GM12878 (cell line): ENCODE data around the gene DDX54. TPM values are rescaled to one million over a fixed set of nuclear protein-coding genes. Genes with fewer than 3 reads are reported as not detected.

Experiments used
- BCL11A ChIP-seq: IDR thresholded peaks from 2 replicates; pipeline ENCODE4 v1.6.1; 2011; ENCODE audit warnings: low read depth, low read length
- CBFB ChIP-seq: IDR thresholded peaks from 2 replicates; pipeline ENCODE4 v1.6.1; 2016; ENCODE audit warnings: antibody characterized with exemption, low read depth
- CHD1 ChIP-seq: IDR thresholded peaks from 2 replicates; pipeline ENCODE4 v1.6.1; 2012; ENCODE audit warnings: low read depth, low read length, improper control_type of control experiment
- CHD4 ChIP-seq: fragments of 200-600 bp; sonication (generic); IDR thresholded peaks from 2 replicates; pipeline ENCODE4 v1.6.1; 2016; ENCODE audit warnings: mild to moderate bottlenecking
- CREM ChIP-seq: IDR thresholded peaks from 2 replicates; pipeline ENCODE4 v1.6.1; 2014; ENCODE audit warnings: antibody characterized with exemption, low read depth
- GATAD2B ChIP-seq: fragments of 450-650 bp; conservative IDR thresholded peaks from 2 replicates; pipeline ENCODE4 v1.6.1; 2017; ENCODE audit warnings: low read depth, mild to moderate bottlenecking, moderate library complexity
- HCFC1 ChIP-seq: fragments of 150-350 bp; IDR thresholded peaks from 2 replicates; pipeline ENCODE4 v1.6.1; 2014; ENCODE audit warnings: low read length
- HDGF ChIP-seq: fragments of 450-650 bp; IDR thresholded peaks from 2 replicates; pipeline ENCODE4 v1.6.1; 2016; ENCODE audit warnings: antibody characterized with exemption
- IKZF2 ChIP-seq, 2 experiments: fragments of 450-650 bp; IDR thresholded peaks; 2 replicates each; pipeline ENCODE4 v1.6.1; 2017; ENCODE audit warnings: mild to moderate bottlenecking in 2 of 2, moderate library complexity in 2 of 2
- KAT2A ChIP-seq: conservative IDR thresholded peaks from 2 replicates; pipeline ENCODE4 v1.6.1; 2011; ENCODE audit warnings: low read depth, low read length; ENCODE audit not compliant: control insufficient read depth
- LARP7 ChIP-seq: fragments of 450-650 bp; IDR thresholded peaks from 2 replicates; pipeline ENCODE4 v1.6.1; 2017; ENCODE audit warnings: mild to moderate bottlenecking
- NKRF ChIP-seq: fragments of 450-650 bp; conservative IDR thresholded peaks from 2 replicates; pipeline ENCODE4 v1.6.1; 2017; ENCODE audit warnings: mild to moderate bottlenecking, moderate library complexity
- NRF1 ChIP-seq: conservative IDR thresholded peaks from 2 replicates; pipeline ENCODE4 v1.6.1; 2011; ENCODE audit warnings: mild to moderate bottlenecking, low read depth, low read length, improper control_type of control experiment
- PAX8 ChIP-seq: fragments of 450-650 bp; IDR thresholded peaks from 2 replicates; pipeline ENCODE4 v1.6.1; 2017; ENCODE audit warnings: mild to moderate bottlenecking, moderate library complexity
- PKNOX1 ChIP-seq: fragments of 450-650 bp; IDR thresholded peaks from 2 replicates; pipeline ENCODE4 v1.6.1; 2016; ENCODE audit warnings: mild to moderate bottlenecking
- RBBP5 ChIP-seq: fragments of 200-600 bp; sonication (generic); conservative IDR thresholded peaks from 2 replicates; pipeline ENCODE4 v1.6.1; 2016
- RCOR1 ChIP-seq: conservative IDR thresholded peaks from 2 replicates; pipeline ENCODE4 v1.6.1; 2012; ENCODE audit warnings: low read depth, low read length, improper control_type of control experiment
- RELB ChIP-seq: fragments of 450-650 bp; IDR thresholded peaks from 2 replicates; pipeline ENCODE4 v1.6.1; 2017; ENCODE audit warnings: low read depth, mild to moderate bottlenecking, moderate library complexity
- RFX5 ChIP-seq: IDR thresholded peaks from 2 replicates; pipeline ENCODE4 v1.6.1; 2011; ENCODE audit warnings: low read depth, low read length, improper control_type of control experiment
- RUNX3 ChIP-seq: IDR thresholded peaks from 2 replicates; pipeline ENCODE4 v1.6.1; 2012; ENCODE audit warnings: low read length, inconsistent platforms
- SIN3A ChIP-seq: IDR thresholded peaks from 2 replicates; pipeline ENCODE4 v1.6.1; 2012; ENCODE audit warnings: low read depth, low read length, improper control_type of control experiment
- TARDBP ChIP-seq: IDR thresholded peaks from 2 replicates; pipeline ENCODE4 v1.6.1; 2016; ENCODE audit warnings: borderline replicate concordance
- TCF7 ChIP-seq: IDR thresholded peaks from 2 replicates; pipeline ENCODE4 v1.6.1; 2014; ENCODE audit warnings: antibody characterized with exemption, borderline replicate concordance
- polyA plus RNA-seq, 11 experiments: library from polyadenylated mRNA; depleted of rRNA in 4 of 11; unstranded in 6 of 11; stranded (reverse) in 5 of 11; fragments of >200 nt; fragmentation: Nextera tagmentation in 4 of 11; fragmentation: Illumina TruSeq in 1 of 11; extraction: Ambion mirVana in 4 of 11; extraction: Trizol in 1 of 11; gene quantifications; 1 replicate in 1 of 11; 2 replicates in 10 of 11; pipeline versions ENCODE4 v1.2.1 to v1.2.3, GENCODE V29; 2011 to 2016; ENCODE audit warnings: inconsistent platforms in 2 of 11, missing spikeins in 2 of 11, low read depth in 1 of 11
- total RNA-seq, 4 experiments: library from RNA; depleted of rRNA in 3 of 4; stranded (reverse); fragments of >200 nt in 3 of 4; fragmentation: Illumina TruSeq in 1 of 4; extraction: Trizol in 1 of 4; gene quantifications; 2 replicates each; pipeline versions ENCODE4 v1.2.1 to v1.2.3, GENCODE V29; 2013 to 2021
- TF ChIP-seq, protein P1 (sequence below): fragments of 450-650 bp; IDR thresholded peaks from 2 replicates; pipeline ENCODE4 v1.6.1; 2017; ENCODE audit warnings: mild to moderate bottlenecking, low read depth, inconsistent platforms; ENCODE audit not compliant: poor library complexity, severe bottlenecking

Gene DDX54
- total and polyA plus RNA-seq, 10 of the 15 experiments (the other 5 are each of a cell fraction or from before 2014, with no cell fraction given): 1.9 to 115 (median 56.3) TPM

- TF ChIP-seq NRF1: no peak
- TF ChIP-seq CHD4: no peak
- TF ChIP-seq CBFB: peak; percentile 100
- peak; percentile 97; the same call in 1 of the 2 replicates for TF ChIP-seq RBBP5
- TF ChIP-seq RCOR1: peak; percentile 45; the same call in 1 of the 2 replicates
- TF ChIP-seq TARDBP: peak; percentile 71; the same call in 1 of the 2 replicates
- peak; percentile 90 for TF ChIP-seq BCL11A
- peak; percentile 96 for TF ChIP-seq RUNX3
- TF ChIP-seq IKZF2 (IDR thresholded peaks at IDR 0.05): peak; percentile 98
- no peak for TF ChIP-seq KAT2A
- no peak; the same call in 1 of the 2 replicates for TF ChIP-seq LARP7
- TF ChIP-seq HCFC1: no peak
- TF ChIP-seq SIN3A: no peak
- TF ChIP-seq TCF7: peak; percentile 92
- no peak for TF ChIP-seq CHD1
- TF ChIP-seq RFX5: no peak
- TF ChIP-seq RELB: peak; percentile 97
- peak; percentile 85 for TF ChIP-seq CREM
- TF ChIP-seq NKRF: 0 out of 2 replicates have a peak, but pooled peaks have one; percentile 13
- TF ChIP-seq, protein P1, sequence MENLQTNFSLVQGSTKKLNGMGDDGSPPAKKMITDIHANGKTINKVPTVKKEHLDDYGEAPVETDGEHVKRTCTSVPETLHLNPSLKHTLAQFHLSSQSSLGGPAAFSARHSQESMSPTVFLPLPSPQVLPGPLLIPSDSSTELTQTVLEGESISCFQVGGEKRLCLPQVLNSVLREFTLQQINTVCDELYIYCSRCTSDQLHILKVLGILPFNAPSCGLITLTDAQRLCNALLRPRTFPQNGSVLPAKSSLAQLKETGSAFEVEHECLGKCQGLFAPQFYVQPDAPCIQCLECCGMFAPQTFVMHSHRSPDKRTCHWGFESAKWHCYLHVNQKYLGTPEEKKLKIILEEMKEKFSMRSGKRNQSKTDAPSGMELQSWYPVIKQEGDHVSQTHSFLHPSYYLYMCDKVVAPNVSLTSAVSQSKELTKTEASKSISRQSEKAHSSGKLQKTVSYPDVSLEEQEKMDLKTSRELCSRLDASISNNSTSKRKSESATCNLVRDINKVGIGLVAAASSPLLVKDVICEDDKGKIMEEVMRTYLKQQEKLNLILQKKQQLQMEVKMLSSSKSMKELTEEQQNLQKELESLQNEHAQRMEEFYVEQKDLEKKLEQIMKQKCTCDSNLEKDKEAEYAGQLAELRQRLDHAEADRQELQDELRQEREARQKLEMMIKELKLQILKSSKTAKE: peak; percentile 96
- no peak for TF ChIP-seq PAX8
- TF ChIP-seq PKNOX1: peak; percentile 75
- TF ChIP-seq HDGF: peak; percentile 75; the same call in 1 of the 2 replicates
- TF ChIP-seq GATAD2B: peak; percentile 91; the same call in 1 of the 2 replicates
Observed at GRCh38 chr12:113208041-113208934, 23.0 kb upstream of the DDX54 start (continued).
